ENCODE results near the gene PROKR2. TPM values are rescaled to one million over a fixed set of nuclear protein-coding genes. Genes with fewer than 3 reads are reported as not detected.

Gene PROKR2
- not detected in 2 replicates for total RNA-seq (2013; cell fraction: nucleolus; rRNA removed)
- total RNA-seq (2014; rRNA removed) (not detected in 2 replicates), total RNA-seq (2014; rRNA removed; fragmentation: Illumina TruSeq; extraction: Trizol) (not detected in 2 replicates), total RNA-seq (2021) (not detected in 2 replicates), polyA plus RNA-seq (2011; rRNA removed) (not detected in 2 replicates), polyA plus RNA-seq (2014; fragmentation: Illumina TruSeq; extraction: Trizol) (not detected in 2 replicates), polyA plus RNA-seq (2014; fragmentation: Nextera tagmentation; extraction: Ambion mirVana) (not detected), polyA plus RNA-seq (2014; rRNA removed) (not detected in 2 replicates), polyA plus RNA-seq (2016; fragmentation: Nextera tagmentation; extraction: Ambion mirVana) (not detected), polyA minus RNA-seq (2011; rRNA and poly(A)+ RNA removed) (1.0 TPM in 1 of 2 replicates, not detected in the other), Bru-seq, nascent RNA (not detected), BruChase-seq, experiment 1, labeled RNA remaining after a 6-hour chase (not detected), BruChase-seq, experiment 2, labeled RNA remaining after a 2-hour chase (not detected)
- not detected for polyA plus RNA-seq (2011; ENCODE audit: low read depth)
- 0.05 TPM in 1 of 2 replicates, not detected in the other for polyA plus RNA-seq (2011; cell fraction: cytosol; rRNA removed)
- not detected in 2 replicates for polyA plus RNA-seq (2011; cell fraction: nucleus; rRNA removed)
- not detected in 2 replicates for polyA plus RNA-seq (2012)
- polyA minus RNA-seq (2011; cell fraction: cytosol; rRNA and poly(A)+ RNA removed) = not detected in 2 replicates
- polyA minus RNA-seq (2011; cell fraction: nucleus; rRNA and poly(A)+ RNA removed) = not detected in 2 replicates
- long read RNA-seq, experiment 1 = 0 reads
- long read RNA-seq, experiment 2 = 0 reads

DNA sequence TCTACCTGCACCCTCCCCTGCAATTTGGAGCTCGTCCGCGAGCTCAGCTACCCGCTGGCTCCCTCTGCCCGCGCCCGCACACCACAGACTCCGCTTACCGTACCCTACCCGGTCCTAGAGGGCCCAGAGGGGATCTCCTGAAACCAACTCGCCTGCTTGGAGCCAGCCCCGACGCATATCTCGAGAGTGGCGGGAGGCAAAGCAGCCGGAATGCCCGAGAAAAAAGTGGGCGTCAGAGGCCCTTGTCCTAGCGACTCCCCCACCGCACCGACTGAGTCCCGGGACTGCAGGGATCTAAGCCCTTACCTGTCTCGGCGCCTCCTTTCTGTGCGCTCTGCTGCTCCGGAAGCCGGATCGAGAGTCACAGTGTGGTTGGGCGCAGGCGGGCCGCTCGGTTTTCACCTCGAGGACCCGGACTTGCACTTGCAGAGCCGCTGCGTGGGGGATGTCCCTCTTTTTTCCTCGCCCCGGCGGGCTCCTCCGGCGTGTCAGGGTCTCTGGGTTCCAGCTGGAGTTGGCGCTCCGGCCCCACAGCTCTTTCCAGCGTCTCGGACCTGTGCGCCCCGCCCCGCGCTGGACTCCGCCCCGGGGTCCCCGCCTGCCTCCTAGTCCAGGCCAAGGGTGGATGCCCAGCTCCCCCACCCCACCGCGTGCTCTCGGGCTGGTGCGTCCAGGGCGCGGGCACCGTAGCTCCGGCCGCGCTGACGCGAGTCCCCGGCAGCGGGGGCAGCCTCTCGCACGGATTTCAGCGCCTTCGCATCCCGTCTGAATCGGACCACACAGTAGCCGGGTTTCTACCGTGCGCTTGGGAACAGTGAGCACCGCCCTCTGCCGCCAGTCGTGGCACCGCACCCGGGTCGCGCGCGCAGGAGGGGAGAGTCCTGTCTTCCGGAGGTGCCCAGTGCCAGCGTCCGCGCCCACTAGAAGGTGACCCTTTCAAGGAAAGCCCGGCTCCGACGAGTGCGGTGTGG, at the start of gene PROKR2:
TSS of gene PROKR2 (minus strand) at position 767 of the 971 bp plus-strand sequence. CDS start 2,585 bp downstream, outside the sequence.
- WGBS (ENCODE audit: insufficient coverage, insufficient replicate concordance, low lambda C conversion rate, missing lambda C conversion rate) = 6% methylated on average over 84 of the region's 92 CpGs
- no TSS peak for BruUV-seq (replicated peaks)
- intact Hi-C loops (cut with micrococcal nuclease; ENCODE audit: unreplicated experiment) (no loop called here), in situ Hi-C loops (cut with MboI) (no loop called here)
- no peak for TF ChIP-seq ZBED1 (IDR thresholded peaks at IDR 0.05; ENCODE audit: borderline replicate concordance)
- no peak for TF ChIP-seq BCL11A (IDR thresholded peaks at IDR 0.05; ENCODE audit: low read depth, low read length)
- no peak for TF ChIP-seq HCFC1 (IDR thresholded peaks at IDR 0.05; ENCODE audit: low read length)
- TF ChIP-seq KLF5 (IDR thresholded peaks at IDR 0.05; ENCODE audit: partially characterized antibody) = no peak
- TF ChIP-seq HDAC6 (IDR thresholded peaks at IDR 0.05; ENCODE audit: unreplicated experiment) = no peak
- no peak for TF ChIP-seq RELA (IDR thresholded peaks at IDR 0.05; ENCODE audit: borderline replicate concordance, partially characterized antibody)
- TF ChIP-seq MYC (IDR thresholded peaks at IDR 0.05; ENCODE audit: insufficient read depth, insufficient read length, insufficient replicate concordance, low read length, severe bottlenecking) = no peak
- TF ChIP-seq ZNF622 (IDR thresholded peaks at IDR 0.05) = no peak
- TF ChIP-seq, protein P1, sequence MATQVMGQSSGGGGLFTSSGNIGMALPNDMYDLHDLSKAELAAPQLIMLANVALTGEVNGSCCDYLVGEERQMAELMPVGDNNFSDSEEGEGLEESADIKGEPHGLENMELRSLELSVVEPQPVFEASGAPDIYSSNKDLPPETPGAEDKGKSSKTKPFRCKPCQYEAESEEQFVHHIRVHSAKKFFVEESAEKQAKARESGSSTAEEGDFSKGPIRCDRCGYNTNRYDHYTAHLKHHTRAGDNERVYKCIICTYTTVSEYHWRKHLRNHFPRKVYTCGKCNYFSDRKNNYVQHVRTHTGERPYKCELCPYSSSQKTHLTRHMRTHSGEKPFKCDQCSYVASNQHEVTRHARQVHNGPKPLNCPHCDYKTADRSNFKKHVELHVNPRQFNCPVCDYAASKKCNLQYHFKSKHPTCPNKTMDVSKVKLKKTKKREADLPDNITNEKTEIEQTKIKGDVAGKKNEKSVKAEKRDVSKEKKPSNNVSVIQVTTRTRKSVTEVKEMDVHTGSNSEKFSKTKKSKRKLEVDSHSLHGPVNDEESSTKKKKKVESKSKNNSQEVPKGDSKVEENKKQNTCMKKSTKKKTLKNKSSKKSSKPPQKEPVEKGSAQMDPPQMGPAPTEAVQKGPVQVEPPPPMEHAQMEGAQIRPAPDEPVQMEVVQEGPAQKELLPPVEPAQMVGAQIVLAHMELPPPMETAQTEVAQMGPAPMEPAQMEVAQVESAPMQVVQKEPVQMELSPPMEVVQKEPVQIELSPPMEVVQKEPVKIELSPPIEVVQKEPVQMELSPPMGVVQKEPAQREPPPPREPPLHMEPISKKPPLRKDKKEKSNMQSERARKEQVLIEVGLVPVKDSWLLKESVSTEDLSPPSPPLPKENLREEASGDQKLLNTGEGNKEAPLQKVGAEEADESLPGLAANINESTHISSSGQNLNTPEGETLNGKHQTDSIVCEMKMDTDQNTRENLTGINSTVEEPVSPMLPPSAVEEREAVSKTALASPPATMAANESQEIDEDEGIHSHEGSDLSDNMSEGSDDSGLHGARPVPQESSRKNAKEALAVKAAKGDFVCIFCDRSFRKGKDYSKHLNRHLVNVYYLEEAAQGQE (IDR thresholded peaks at IDR 0.05; ENCODE audit: low read depth, low read length) = no peak
- no peak for TF ChIP-seq POLR2A (IDR thresholded peaks at IDR 0.05; ENCODE audit: low read depth, low read length)
- no peak for TF ChIP-seq ZZZ3 (IDR thresholded peaks at IDR 0.05; ENCODE audit: control insufficient read depth, insufficient read length, low read depth)
- no peak for TF ChIP-seq CREB1 (IDR thresholded peaks at IDR 0.05; ENCODE audit: low read depth)
- no peak for TF ChIP-seq TCF7 (IDR thresholded peaks at IDR 0.05; ENCODE audit: borderline replicate concordance)
- ChIA-PET SMC1A (ENCODE audit: uncharacterized antibody, unreplicated experiment) (no interaction called here), RAD21 (ENCODE audit: unreplicated experiment) (no interaction called here), CTCF (no interaction called here), POLR2A (no interaction called here)
- H3K9ac ChIP-seq (ENCODE audit: control insufficient read depth, insufficient read depth, low read length) = no peak within 1 kb of the TSS
- H3K27me3 ChIP-seq (replicated peaks in 1 of 2; ENCODE audit: control insufficient read depth in 2 of 2, insufficient read depth in 2 of 2, low read length in 1 of 2) = peaks cover 5 to 6% of the 10 kb centered on the region in 2 experiments
- no peak for FAIRE-seq
- no peaks in the 10 kb centered on the region; the same call in 2 of the 3 replicates for H3K9me3 ChIP-seq (replicated peaks; ENCODE audit: control insufficient read depth, insufficient read depth, low read length)
- no peaks in the 10 kb centered on the region for H3K36me3 ChIP-seq (ENCODE audit: control insufficient read depth in 2 of 2, insufficient read depth in 2 of 2, low read length in 1 of 2)
- no peak within 1 kb of the TSS for H2AFZ ChIP-seq (ENCODE audit: control insufficient read depth, low read depth, low read length)
- H3K4me1 ChIP-seq (ENCODE audit: control insufficient read depth, insufficient read depth, low read length) = no peaks in the 10 kb centered on the region
- no peak for ATAC-seq
- no peak within 1 kb of the TSS for H3K4me2 ChIP-seq (ENCODE audit: control insufficient read depth, insufficient read depth)
- no peak within 1 kb of the TSS for H3K27ac ChIP-seq (ENCODE audit: control insufficient read depth, insufficient read depth)
- no peak for DNase-seq (ENCODE audit: low read depth, low spot score)
- no peak within 1 kb of the TSS for H3K4me3 ChIP-seq
- H4K20me1 ChIP-seq (ENCODE audit: control insufficient read depth, insufficient read depth) = no peaks in the 10 kb centered on the region
- no peaks in the 10 kb centered on the region for H3K79me2 ChIP-seq (ENCODE audit: control insufficient read depth, insufficient read depth, low read length)

Data from GM12878 (cell line).